GM12891 (cell line): ENCODE data around the gene FGF3.

Source experiments
- POLR2A ChIP-seq: IDR thresholded peaks from 2 replicates; pipeline ENCODE4 v1.6.1; 2011; ENCODE audit warnings: low read depth, low read length, control low read depth
- POLR2AphosphoS5 ChIP-seq: IDR thresholded peaks from 2 replicates; pipeline ENCODE4 v1.6.1; 2011; ENCODE audit warnings: low read depth, low read length, control low read depth
- TAF1 ChIP-seq: IDR thresholded peaks from 2 replicates; pipeline ENCODE4 v1.6.1; 2011; ENCODE audit warnings: low read depth, low read length, control low read depth

DNA sequence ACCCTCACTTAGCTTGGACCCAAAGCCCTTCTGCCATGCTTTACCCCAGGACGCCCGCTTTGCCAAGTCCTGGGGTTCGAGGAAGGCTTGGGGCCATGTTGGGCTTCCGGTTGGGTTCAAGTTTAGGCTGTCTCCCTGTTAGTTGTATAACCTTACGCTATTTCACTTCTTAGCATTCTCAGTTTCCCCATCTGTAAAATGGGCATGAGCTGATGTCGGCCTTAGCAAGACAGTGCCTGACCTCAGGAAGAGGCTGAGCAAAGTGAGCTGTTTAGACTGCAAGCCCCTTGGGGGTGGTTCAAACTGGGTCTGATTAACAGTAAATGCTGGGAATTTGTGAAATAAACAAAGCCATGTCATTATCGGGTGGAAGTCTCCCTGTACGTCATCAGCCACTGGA lies 40.8 kb downstream of the FGF3 start:
- TF ChIP-seq POLR2A (no peak), TAF1 (no peak), POLR2AphosphoS5 (no peak)
